GM08714 (cell line): ENCODE results near the gene GPBAR1.

Source experiments
- H3K4me3 ChIP-seq: fragments of 200-500 bp; sonication (Bioruptor generic); 2 replicates; pipeline ENCODE4 v1.5.1; 2014; ENCODE audit warnings: mild to moderate bottlenecking, low read length, inconsistent platforms
- ZNF274 ChIP-seq: IDR thresholded peaks from 2 replicates; pipeline ENCODE4 v1.6.1; 2012; ENCODE audit warnings: mild to moderate bottlenecking, low read depth, low read length

GPBAR1 gene

GRCh38 chr2:218292048-218293014, 31.5 kb downstream of the GPBAR1 start, which contains the start of gene TMBIM1:
Gene TMBIM1, minus strand, starts transcription at chr2:218292503. Its CDS starts 10,362 bp downstream, at chr2:218282141.
- H3K4me3 ChIP-seq: peak within 1 kb of the TSS; percentile 70
- TF ChIP-seq ZNF274: no peak

DNA sequence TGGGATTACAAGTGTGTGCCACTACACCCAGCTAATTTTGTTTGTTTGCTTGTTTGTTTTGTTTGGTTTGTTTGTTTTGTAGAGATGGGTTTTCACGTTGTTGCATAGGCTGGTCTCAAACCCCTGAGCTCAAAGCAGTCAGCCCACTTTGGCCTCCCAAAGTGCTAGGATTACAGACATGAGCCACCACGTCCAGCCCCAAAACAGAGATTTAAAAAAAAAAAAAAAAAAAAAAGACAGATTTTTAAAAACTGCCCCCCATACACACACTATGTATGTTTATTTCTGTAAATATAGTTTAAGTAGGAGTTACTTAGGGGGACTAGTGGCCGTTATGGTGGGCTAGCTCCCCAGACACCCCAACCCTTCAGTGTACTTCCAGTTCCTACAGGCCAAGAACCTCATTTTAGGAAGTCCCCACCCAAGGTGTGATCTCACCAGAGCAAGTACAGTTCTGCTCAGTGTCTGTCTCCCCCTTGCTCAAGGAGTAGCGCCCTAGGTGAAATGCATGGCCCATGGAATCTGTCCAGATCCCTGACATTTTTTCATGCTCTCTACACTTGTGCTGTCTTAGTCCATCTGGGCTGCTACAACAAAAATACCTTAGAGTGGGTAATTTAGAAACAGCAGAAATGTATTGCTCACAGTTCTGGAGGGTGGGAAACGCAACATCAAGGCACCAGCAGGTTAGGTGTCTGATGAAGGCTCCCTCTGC, 33.1 kb downstream of the GPBAR1 start:
- TF ChIP-seq ZNF274: no peak
- no peak overlapping the region for H3K4me3 ChIP-seq

DNA sequence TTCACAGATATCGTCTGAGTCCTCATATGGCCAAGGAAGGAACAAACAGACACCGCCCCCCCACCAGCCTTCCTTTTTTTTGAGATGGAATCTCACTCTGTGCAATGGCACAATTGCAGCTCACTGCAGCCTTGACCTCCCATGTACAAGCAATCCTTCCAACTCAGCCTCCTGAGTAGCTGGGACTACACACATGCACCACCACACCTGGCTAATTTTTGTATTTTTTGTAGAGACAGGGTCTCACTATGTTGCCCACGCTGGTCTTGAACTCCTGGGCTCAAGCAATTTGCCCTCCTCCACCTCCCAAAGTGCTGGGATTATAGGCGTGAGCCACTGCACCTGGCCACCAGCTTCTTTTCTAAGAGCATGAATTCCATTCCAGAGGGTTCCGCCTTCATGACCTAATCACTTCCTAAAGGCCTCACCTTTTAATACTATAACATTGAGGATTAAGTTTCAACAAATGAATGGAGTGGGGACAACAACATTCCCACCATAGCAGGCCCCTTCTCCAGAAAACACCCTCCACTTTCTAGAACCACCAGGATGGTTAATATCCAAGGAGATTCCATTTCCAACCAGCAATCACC, 33.7 kb downstream of the GPBAR1 start:
- H3K4me3 ChIP-seq: no peak overlapping the region
- TF ChIP-seq ZNF274: no peak

GRCh38 chr2:218295029-218295428, 34.2 kb downstream of the GPBAR1 start:
- TF ChIP-seq ZNF274: no peak
- H3K4me3 ChIP-seq: no peak overlapping the region

GRCh38 chr2:218296200-218296599, 35.4 kb downstream of the GPBAR1 start:
- no peak overlapping the region for H3K4me3 ChIP-seq
- TF ChIP-seq ZNF274: no peak

- no peak overlapping the region for H3K4me3 ChIP-seq
- no peak for TF ChIP-seq ZNF274
Observed at GRCh38 chr2:218296847-218297246, 36.0 kb downstream of the GPBAR1 start.

- TF ChIP-seq ZNF274: no peak
- H3K4me3 ChIP-seq: no peak overlapping the region
Observed at GRCh38 chr2:218298314-218298875, 37.6 kb downstream of the GPBAR1 start.

DNA sequence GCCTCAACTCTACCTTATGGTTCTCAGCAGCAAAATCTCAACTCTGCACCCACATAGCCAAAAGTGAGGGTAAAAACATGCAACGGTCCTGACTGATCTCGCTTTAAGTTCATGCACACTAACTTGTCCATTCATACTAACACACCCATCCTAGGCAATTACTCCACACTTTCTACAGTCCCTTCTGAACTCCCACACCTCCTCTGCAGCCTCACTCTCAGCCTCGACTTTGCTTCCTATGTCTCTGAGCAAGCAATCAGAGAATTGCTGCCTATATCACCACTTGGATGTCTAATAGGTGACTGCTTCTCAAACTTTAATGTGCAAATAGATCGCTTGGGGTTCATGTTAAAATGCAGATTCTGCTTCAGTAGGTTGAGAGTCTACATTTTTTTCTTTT, 39.3 kb downstream of the GPBAR1 start:
- TF ChIP-seq ZNF274: no peak
- H3K4me3 ChIP-seq: no peak overlapping the region

DNA sequence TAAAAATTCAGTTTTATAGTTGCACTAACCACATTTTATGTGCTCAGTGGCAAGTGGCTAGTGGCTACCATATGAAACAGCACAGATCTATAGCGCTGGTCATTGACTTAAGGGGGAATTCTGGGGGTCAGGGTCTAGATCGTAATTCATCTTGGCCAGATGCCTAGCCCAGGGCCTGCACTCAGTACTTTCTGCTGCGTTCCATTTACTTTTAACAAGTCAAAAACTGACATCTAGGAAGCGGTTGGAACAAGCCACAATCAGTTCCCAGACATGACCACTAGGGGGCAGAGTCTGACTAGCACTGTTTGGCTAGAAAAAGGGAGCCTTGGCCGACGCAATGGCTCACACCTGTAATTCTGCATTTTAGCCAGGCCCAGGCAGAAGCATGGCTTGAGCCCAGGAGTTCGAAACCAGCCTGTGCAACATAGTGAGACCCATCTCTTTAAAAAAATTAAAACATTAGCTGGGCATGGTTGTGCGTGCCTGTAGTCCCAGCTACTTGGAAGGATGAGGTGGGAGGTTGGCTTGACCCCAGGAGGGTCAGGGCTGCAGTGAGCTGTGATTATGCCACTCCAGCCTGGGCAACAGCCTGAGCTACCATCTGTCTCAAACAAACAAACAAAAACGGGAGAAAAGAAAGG, 40.5 kb downstream of the GPBAR1 start:
- H3K4me3 ChIP-seq: no peak overlapping the region
- TF ChIP-seq ZNF274: no peak

- no peak overlapping the region for H3K4me3 ChIP-seq
- no peak for TF ChIP-seq ZNF274
Observed at GRCh38 chr2:218305383-218305782, 44.6 kb downstream of the GPBAR1 start.

- H3K4me3 ChIP-seq: no peak overlapping the region
- no peak for TF ChIP-seq ZNF274
Observed at GRCh38 chr2:218306184-218306920, 45.5 kb downstream of the GPBAR1 start.

- no peak for TF ChIP-seq ZNF274
- no peak overlapping the region for H3K4me3 ChIP-seq
Observed at GRCh38 chr2:218307415-218308090, 46.7 kb downstream of the GPBAR1 start.
